Astrocyte (in vitro differentiated cells and primary cell): ENCODE data around the gene TRIL. TPM values are rescaled to one million over a fixed set of nuclear protein-coding genes. Genes with fewer than 3 reads are reported as not detected.
A peak's percentile ranks its signal among the peaks of the same experiment; 100 is the strongest.

Experiments
- DNase-seq: peaks from one replicate; pipeline ENCODE4 v3.0.0-alpha.2; 2010; ENCODE audit warnings: low read depth
- FAIRE-seq: peaks from 2 replicates; lab custom pipeline; 2011; peaks lifted over from hg19 to GRCh38; lab: Jason Lieb, UNC
- H2AFZ ChIP-seq: 2 replicates; pipeline ENCODE4 v1.6.0; 2012; ENCODE audit warnings: low read depth, low read length, inconsistent platforms
- H3K27ac ChIP-seq: 2 replicates; pipeline ENCODE4 v1.5.1; 2011; ENCODE audit warnings: low read depth, low read length, inconsistent platforms
- H3K27me3 ChIP-seq: 2 replicates; pipeline ENCODE4 v1.6.0; 2011; ENCODE audit warnings: low read length, inconsistent platforms; ENCODE audit not compliant: insufficient read depth
- H3K36me3 ChIP-seq: 2 replicates; pipeline ENCODE4 v1.5.1; 2011; ENCODE audit warnings: low read length, inconsistent platforms; ENCODE audit not compliant: insufficient read depth
- H3K4me1 ChIP-seq: 2 replicates; pipeline ENCODE4 v1.5.1; 2011; ENCODE audit warnings: low read length, inconsistent platforms; ENCODE audit not compliant: insufficient read depth
- H3K4me2 ChIP-seq: 2 replicates; pipeline ENCODE4 v1.6.0; 2012; ENCODE audit warnings: low read length, inconsistent platforms
- H3K4me3 ChIP-seq: 2 replicates; pipeline ENCODE4 v1.5.1; 2011; ENCODE audit warnings: low read depth, mild to moderate bottlenecking, low read length, inconsistent platforms; ENCODE audit not compliant: insufficient read depth
- H3K79me2 ChIP-seq: 2 replicates; pipeline ENCODE4 v1.6.0; 2012; ENCODE audit warnings: mild to moderate bottlenecking, low read length, inconsistent platforms; ENCODE audit not compliant: insufficient read depth
- H3K9ac ChIP-seq: 2 replicates; pipeline ENCODE4 v1.6.0; 2012; ENCODE audit warnings: mild to moderate bottlenecking, low read length, inconsistent platforms
- H3K9me3 ChIP-seq: 2 replicates; pipeline ENCODE4 v1.5.1; 2012; ENCODE audit warnings: low read depth, mild to moderate bottlenecking, low read length, inconsistent platforms; ENCODE audit not compliant: insufficient read depth
- H4K20me1 ChIP-seq: 2 replicates; pipeline ENCODE4 v1.6.0; 2012; ENCODE audit warnings: low read length, inconsistent platforms; ENCODE audit not compliant: insufficient read depth
- H3K27ac Mint-ChIP-seq: one replicate; pipeline ENCODE4 v1.8.0; 2021; ENCODE audit warnings: mild to moderate bottlenecking, mixed read lengths; ENCODE audit not compliant: unreplicated experiment
- H3K27me3 Mint-ChIP-seq: one replicate; pipeline ENCODE4 v1.8.0; 2021; ENCODE audit warnings: low read depth, mixed read lengths; ENCODE audit not compliant: unreplicated experiment
- H3K36me3 Mint-ChIP-seq: one replicate; pipeline ENCODE4 v1.8.0; 2021; ENCODE audit warnings: low read depth, mixed read lengths; ENCODE audit not compliant: unreplicated experiment
- H3K4me1 Mint-ChIP-seq: one replicate; pipeline ENCODE4 v1.8.0; 2021; ENCODE audit warnings: low read depth, mixed read lengths; ENCODE audit not compliant: unreplicated experiment
- H3K4me3 Mint-ChIP-seq: one replicate; pipeline ENCODE4 v1.8.0; 2021; ENCODE audit warnings: mild to moderate bottlenecking, moderate library complexity, mixed read lengths; ENCODE audit not compliant: unreplicated experiment
- H3K9me3 Mint-ChIP-seq: one replicate; pipeline ENCODE4 v1.8.0; 2021; ENCODE audit warnings: mild to moderate bottlenecking, mixed read lengths; ENCODE audit not compliant: unreplicated experiment
- EZH2 ChIP-seq: IDR thresholded peaks from 2 replicates; pipeline ENCODE4 v1.6.1; 2012; ENCODE audit warnings: mild to moderate bottlenecking, low read length, inconsistent platforms; ENCODE audit not compliant: insufficient read depth
- total RNA-seq: library from RNA; stranded (reverse); gene quantifications from 2 replicates; pipeline ENCODE4 v1.2.1, GENCODE V29; 2021
- TF ChIP-seq, protein P1 (sequence below): IDR thresholded peaks from 2 replicates; pipeline ENCODE4 v1.5.1; 2011; ENCODE audit warnings: low read depth, mild to moderate bottlenecking, inconsistent platforms, low read length, moderate library complexity; ENCODE audit not compliant: insufficient read depth

Gene TRIL
- total RNA-seq, 1 donor from 2014 or later: 0.45 TPM

DNA sequence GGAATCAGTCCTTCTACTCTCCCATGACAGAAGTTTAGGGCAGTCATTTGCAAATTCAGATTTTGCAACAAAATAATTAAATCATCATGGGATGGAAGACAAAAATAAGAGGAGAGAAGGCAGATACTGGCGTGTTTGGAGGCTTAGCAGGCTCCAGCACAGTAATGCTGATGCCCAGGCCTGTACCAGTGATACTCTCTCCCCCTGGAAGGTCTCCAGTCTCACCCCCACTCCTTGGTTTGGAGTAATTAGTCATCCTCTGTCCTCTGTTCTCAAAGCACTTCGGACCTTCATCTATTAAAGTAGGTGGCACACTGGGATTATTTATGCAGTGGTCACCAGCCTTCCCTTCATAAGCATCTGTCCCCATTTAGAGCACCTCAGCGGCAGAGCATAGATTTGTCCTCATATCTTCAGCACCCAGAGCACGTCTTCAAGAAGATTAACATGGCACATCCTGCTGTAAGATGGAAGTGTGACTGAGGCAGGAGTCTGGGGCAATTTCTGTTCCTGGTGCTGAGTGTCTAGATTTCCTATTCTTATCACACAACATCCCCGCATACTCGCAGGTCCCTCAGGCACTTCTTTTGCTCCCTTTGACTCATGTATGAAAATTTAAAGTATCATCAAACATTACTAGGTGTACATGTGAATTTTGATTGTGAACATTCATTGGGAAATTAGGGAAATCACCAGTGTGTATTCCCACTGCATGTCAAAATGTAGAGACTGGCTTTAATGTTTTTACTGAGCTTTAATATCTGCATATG lies 31.3 kb upstream of the TRIL start:
- DNase-seq: no peak
- no peaks in the 10 kb centered on the region for H3K79me2 ChIP-seq
- TF ChIP-seq, protein P1, sequence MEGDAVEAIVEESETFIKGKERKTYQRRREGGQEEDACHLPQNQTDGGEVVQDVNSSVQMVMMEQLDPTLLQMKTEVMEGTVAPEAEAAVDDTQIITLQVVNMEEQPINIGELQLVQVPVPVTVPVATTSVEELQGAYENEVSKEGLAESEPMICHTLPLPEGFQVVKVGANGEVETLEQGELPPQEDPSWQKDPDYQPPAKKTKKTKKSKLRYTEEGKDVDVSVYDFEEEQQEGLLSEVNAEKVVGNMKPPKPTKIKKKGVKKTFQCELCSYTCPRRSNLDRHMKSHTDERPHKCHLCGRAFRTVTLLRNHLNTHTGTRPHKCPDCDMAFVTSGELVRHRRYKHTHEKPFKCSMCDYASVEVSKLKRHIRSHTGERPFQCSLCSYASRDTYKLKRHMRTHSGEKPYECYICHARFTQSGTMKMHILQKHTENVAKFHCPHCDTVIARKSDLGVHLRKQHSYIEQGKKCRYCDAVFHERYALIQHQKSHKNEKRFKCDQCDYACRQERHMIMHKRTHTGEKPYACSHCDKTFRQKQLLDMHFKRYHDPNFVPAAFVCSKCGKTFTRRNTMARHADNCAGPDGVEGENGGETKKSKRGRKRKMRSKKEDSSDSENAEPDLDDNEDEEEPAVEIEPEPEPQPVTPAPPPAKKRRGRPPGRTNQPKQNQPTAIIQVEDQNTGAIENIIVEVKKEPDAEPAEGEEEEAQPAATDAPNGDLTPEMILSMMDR: no peak
- no peak for TF ChIP-seq EZH2
- Mint-ChIP-seq H3K4me1 (peaks cover 22% of the 10 kb centered on the region), H3K4me3 (no peak overlapping the region), H3K27me3 (no peaks in the 10 kb centered on the region), H3K9me3 (peaks cover 7% of the 10 kb centered on the region), H3K27ac (peak overlapping the region; percentile 77), H3K36me3 (peaks cover 3% of the 10 kb centered on the region)
- no peak overlapping the region for H2AFZ ChIP-seq
- no peaks in the 10 kb centered on the region for H3K9me3 ChIP-seq
- H3K4me1 ChIP-seq: peaks cover 11% of the 10 kb centered on the region
- H3K4me3 ChIP-seq: no peak overlapping the region
- H3K4me2 ChIP-seq: peak overlapping the region; percentile 1
- no peaks in the 10 kb centered on the region for H3K27me3 ChIP-seq
- peak overlapping the region; percentile 30 for H3K27ac ChIP-seq
- H3K9ac ChIP-seq: no peak overlapping the region
- no peaks in the 10 kb centered on the region for H4K20me1 ChIP-seq
- no peak for FAIRE-seq
- no peaks in the 10 kb centered on the region for H3K36me3 ChIP-seq

DNA sequence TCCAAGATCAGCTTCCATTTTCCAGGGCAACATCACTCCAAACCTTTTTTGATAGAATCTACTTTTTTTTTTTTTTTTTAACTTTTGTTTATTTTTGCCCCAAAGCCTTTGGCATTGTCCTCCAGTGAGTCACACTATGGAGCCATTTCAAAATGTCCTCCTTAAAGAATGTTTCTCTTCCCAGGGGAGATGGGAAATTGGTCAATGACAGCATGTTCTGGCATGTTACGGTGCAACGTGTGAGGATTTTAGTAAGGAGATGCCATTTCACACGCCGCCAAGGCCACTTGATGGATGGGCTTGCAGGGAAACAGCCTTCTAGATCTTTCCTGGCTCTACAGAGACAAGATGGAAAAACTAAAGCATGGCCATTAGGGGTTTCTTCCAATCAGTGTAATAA lies 30.7 kb upstream of the TRIL start:
- Mint-ChIP-seq H3K27me3 (no peaks in the 10 kb centered on the region), H3K9me3 (peaks cover 7% of the 10 kb centered on the region), H3K27ac (peak overlapping the region; percentile 77), H3K4me1 (peaks cover 25% of the 10 kb centered on the region), H3K36me3 (peaks cover 3% of the 10 kb centered on the region), H3K4me3 (no peak overlapping the region)
- Histone ChIP-seq H4K20me1 (no peaks in the 10 kb centered on the region), H3K9ac (no peak overlapping the region), H3K36me3 (no peaks in the 10 kb centered on the region), H3K27ac (peak overlapping the region; percentile 30), H3K79me2 (no peaks in the 10 kb centered on the region), H3K4me2 (peak overlapping the region; percentile 1), H2AFZ (no peak overlapping the region), H3K4me3 (no peak overlapping the region), H3K27me3 (no peaks in the 10 kb centered on the region), H3K9me3 (no peaks in the 10 kb centered on the region), H3K4me1 (peaks cover 11% of the 10 kb centered on the region)
- DNase-seq (peak; percentile 98), FAIRE-seq (no peak)
- TF ChIP-seq EZH2: no peak
- TF ChIP-seq, protein P1: no peak

DNA sequence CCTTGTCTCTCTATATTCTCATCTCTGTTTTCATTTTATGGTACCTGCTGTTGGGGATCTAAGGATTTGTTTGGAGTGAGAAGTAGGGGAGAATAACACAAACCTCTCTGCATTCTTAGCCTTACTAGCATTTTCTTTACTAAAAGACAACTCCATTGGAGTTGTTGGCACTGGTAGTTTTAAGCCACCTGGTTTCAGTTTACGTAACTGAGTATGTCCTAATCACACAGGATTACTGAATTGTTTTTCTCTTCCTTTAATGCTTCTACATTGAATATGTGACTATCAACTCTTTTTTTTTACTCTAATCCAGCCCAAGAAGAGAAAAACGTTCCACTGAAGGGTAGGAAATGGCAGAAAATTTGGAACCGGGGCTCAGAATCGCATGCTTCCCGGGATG lies 30.0 kb upstream of the TRIL start:
- FAIRE-seq (no peak), DNase-seq (no peak)
- no peaks in the 10 kb centered on the region for H3K27me3 ChIP-seq
- Mint-ChIP-seq H3K27me3 (no peaks in the 10 kb centered on the region), H3K36me3 (peaks cover 3% of the 10 kb centered on the region), H3K27ac (peak overlapping the region; percentile 23), H3K9me3 (peaks cover 7% of the 10 kb centered on the region), H3K4me3 (no peak overlapping the region), H3K4me1 (peaks cover 24% of the 10 kb centered on the region)
- H3K27ac ChIP-seq: peak overlapping the region; percentile 2
- no peaks in the 10 kb centered on the region for H3K36me3 ChIP-seq
- TF ChIP-seq, protein P1: no peak
- no peak overlapping the region for H3K4me2 ChIP-seq
- no peaks in the 10 kb centered on the region for H3K9me3 ChIP-seq
- no peaks in the 10 kb centered on the region for H3K79me2 ChIP-seq
- H2AFZ ChIP-seq: no peak overlapping the region
- H3K4me3 ChIP-seq: no peak overlapping the region
- H4K20me1 ChIP-seq: no peaks in the 10 kb centered on the region
- no peak overlapping the region for H3K9ac ChIP-seq
- H3K4me1 ChIP-seq: peaks cover 11% of the 10 kb centered on the region
